Measurements from ENCODE around the gene TRIM40. TPM values are rescaled to one million over a fixed set of nuclear protein-coding genes. Genes with fewer than 3 reads are reported as not detected.

TRIM40 gene
- total and polyA plus RNA-seq, 2 of the 13 experiments (the other 11 are each of a cell fraction or from before 2014, with no cell fraction given) = 0.58 TPM; not detected in 1

DNA sequence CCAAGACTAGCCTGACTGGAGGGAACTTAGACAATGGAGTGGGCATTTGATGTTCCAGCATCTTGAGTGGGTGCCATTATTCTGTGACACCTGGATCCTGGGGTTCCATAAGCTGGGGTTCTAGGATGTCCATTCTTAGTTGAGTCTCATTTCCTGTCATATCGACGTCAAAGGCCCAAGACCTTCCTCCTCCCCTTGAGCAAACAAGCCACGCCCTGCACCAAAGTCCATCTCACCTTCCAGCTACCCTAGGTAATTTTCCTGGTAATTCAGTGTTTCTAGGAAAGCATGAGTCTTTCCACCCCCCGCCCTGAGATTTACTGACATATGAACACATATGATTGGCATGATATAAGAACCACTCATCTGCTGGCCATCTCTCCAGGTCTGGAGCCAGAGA, at the start of gene TRIM40 (continued):
- TF ChIP-seq ATM (IDR thresholded peaks at IDR 0.05; ENCODE audit: borderline replicate concordance) (no peak), ZNF564 (CRISPR knock-in tag; IDR thresholded peaks at IDR 0.05) (no peak), TCF12 (IDR thresholded peaks at IDR 0.05) (no peak), TCF12 (CRISPR knock-in tag; IDR thresholded peaks at IDR 0.05) (no peak), YY1 (IDR thresholded peaks at IDR 0.05; ENCODE audit: insufficient read depth, insufficient replicate concordance, low read depth, low read length) (no peak), SNAPC5 (CRISPR knock-in tag; IDR thresholded peaks at IDR 0.05; ENCODE audit: borderline replicate concordance) (no peak), NR2C2 (CRISPR knock-in tag; IDR thresholded peaks at IDR 0.05; ENCODE audit: borderline replicate concordance) (no peak), ZNF788 (CRISPR knock-in tag; IDR thresholded peaks at IDR 0.05; ENCODE audit: borderline replicate concordance) (peak; percentile 34; the same call in 1 of the 2 replicates), ZFP36 (IDR thresholded peaks at IDR 0.05; ENCODE audit: borderline replicate concordance, low read depth, low read length, partially characterized antibody) (no peak), KLF15 (CRISPR knock-in tag; IDR thresholded peaks at IDR 0.05; ENCODE audit: borderline replicate concordance) (no peak), KDM5A (IDR thresholded peaks at IDR 0.05; ENCODE audit: borderline replicate concordance, low read length) (no peak), MTF1 (CRISPR knock-in tag; IDR thresholded peaks at IDR 0.05) (no peak), SNAPC2 (CRISPR knock-in tag; IDR thresholded peaks at IDR 0.05) (no peak), NR3C1 (CRISPR knock-in tag; IDR thresholded peaks at IDR 0.05) (no peak), ATAD3A (CRISPR knock-in tag; IDR thresholded peaks at IDR 0.05) (no peak), ELF4 (CRISPR knock-in tag; IDR thresholded peaks at IDR 0.05; ENCODE audit: borderline replicate concordance) (no peak), MTA3 (CRISPR knock-in tag; IDR thresholded peaks at IDR 0.05) (no peak), SNRNP70 (IDR thresholded peaks at IDR 0.05; ENCODE audit: low read depth, low read length) (no peak), GTF3A (CRISPR knock-in tag; conservative IDR thresholded peaks at IDR 0.05) (no peak)
- TF ChIP-seq, protein P1, sequence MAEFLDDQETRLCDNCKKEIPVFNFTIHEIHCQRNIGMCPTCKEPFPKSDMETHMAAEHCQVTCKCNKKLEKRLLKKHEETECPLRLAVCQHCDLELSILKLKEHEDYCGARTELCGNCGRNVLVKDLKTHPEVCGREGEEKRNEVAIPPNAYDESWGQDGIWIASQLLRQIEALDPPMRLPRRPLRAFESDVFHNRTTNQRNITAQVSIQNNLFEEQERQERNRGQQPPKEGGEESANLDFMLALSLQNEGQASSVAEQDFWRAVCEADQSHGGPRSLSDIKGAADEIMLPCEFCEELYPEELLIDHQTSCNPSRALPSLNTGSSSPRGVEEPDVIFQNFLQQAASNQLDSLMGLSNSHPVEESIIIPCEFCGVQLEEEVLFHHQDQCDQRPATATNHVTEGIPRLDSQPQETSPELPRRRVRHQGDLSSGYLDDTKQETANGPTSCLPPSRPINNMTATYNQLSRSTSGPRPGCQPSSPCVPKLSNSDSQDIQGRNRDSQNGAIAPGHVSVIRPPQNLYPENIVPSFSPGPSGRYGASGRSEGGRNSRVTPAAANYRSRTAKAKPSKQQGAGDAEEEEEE (CRISPR knock-in tag; IDR thresholded peaks at IDR 0.05; ENCODE audit: borderline replicate concordance) = no peak
- TF ChIP-seq, protein P2, sequence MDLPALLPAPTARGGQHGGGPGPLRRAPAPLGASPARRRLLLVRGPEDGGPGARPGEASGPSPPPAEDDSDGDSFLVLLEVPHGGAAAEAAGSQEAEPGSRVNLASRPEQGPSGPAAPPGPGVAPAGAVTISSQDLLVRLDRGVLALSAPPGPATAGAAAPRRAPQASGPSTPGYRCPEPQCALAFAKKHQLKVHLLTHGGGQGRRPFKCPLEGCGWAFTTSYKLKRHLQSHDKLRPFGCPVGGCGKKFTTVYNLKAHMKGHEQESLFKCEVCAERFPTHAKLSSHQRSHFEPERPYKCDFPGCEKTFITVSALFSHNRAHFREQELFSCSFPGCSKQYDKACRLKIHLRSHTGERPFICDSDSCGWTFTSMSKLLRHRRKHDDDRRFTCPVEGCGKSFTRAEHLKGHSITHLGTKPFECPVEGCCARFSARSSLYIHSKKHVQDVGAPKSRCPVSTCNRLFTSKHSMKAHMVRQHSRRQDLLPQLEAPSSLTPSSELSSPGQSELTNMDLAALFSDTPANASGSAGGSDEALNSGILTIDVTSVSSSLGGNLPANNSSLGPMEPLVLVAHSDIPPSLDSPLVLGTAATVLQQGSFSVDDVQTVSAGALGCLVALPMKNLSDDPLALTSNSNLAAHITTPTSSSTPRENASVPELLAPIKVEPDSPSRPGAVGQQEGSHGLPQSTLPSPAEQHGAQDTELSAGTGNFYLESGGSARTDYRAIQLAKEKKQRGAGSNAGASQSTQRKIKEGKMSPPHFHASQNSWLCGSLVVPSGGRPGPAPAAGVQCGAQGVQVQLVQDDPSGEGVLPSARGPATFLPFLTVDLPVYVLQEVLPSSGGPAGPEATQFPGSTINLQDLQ (CRISPR knock-in tag; IDR thresholded peaks at IDR 0.05) = no peak
- TF ChIP-seq, protein P3, sequence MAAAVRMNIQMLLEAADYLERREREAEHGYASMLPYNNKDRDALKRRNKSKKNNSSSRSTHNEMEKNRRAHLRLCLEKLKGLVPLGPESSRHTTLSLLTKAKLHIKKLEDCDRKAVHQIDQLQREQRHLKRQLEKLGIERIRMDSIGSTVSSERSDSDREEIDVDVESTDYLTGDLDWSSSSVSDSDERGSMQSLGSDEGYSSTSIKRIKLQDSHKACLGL (CRISPR knock-in tag; IDR thresholded peaks at IDR 0.05) = no peak

All from HepG2 (cell line).